GM19438 (cell line): ENCODE data around the gene CIZ1.

ENCODE experiments used
- ATAC-seq: cut with Tn5 transposase; IDR thresholded peaks from one replicate; pipeline ENCODE4 v1.9.1; 2021; ENCODE audit warnings: low read depth; ENCODE audit not compliant: unreplicated experiment

CIZ1 gene

DNA sequence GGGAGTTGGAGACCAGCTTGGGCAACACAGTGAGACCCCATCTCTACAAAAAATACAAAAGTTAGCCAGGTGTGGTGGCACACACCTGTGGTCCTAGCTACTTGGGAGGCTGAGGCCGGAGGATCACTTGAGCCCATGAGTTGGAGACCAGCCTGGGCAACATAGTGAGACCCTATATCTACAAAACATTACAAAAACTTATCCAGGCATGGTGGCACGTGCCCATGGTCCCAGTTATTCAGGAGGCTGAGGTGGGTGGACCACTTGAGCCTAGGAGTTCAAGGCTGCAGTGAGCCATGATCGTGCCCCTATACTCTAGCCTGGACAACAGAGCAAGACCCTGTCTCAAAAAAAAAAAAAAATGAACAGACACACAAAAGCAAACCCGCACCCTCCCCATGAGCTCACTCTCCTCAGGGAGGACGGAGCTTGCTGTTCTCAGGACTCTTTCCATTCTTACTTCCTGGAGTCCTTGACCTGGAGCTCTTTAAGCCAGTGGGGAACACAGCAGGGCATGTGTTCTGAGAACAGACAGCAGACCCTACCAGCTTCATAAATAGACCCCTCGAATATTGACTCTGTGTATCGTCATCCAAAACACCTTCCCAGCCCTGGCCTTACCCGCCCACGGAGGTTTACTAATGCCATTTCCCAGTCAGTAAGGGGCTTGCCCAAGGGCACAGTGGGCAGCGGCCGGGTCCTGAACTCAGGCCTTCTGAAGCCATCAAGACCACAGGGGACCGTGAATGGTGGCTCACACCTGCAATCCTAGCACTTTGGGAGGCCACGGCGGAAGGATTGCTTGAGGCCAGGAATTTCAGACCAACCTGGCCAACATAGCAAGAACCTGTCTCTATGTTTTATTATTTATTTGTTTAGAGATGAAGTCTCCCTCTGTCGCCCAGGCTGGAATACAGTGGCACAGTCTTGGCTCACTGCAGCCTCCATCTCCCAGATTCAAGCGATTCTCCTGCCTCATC is 75.0 kb downstream of the CIZ1 start:
- no peak for ATAC-seq
